GM15510 (cell line): Measurements from ENCODE around the gene CELA2A.

Experiments
- POLR2A ChIP-seq: IDR thresholded peaks from 3 replicates; pipeline ENCODE4 v1.6.1; 2011; ENCODE audit warnings: borderline replicate concordance; ENCODE audit not compliant: insufficient read length; ENCODE audit errors: extremely low read depth

Gene CELA2A

DNA sequence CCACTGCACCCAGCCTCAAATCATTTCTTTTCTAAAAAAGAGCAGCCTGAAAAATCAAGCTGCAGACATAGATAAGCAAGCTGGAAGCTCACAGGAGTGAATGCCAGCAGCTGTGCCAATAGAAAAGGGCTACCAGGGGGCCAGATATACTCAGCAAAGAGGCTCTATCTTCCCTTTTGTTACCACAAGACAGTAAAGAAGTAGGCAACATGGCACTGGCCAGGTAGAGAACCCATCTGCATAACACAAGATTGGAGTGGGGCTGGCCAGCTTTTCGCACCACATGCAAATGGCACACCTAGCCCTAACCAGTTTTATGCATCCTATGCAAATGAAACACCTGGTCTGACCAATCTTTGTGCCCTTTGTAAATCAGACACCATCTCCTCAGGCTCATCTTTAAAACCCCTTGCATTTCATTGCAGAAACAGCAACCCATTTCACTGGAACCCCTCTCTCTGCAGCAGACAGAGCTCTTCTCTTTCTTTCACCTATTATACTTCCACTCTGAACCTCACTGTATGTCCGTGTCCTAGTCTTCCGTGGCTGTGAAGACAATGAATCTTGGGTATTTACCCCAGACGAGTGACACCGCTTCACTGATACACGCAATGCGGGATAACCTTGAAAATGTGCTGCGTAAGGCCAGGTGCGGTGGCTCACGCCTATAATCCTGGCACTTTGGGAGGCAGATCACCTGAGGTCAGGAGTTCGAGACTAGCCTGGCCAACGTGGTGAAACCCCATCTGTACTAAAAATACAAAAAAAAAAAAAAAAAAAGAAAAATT, 52.4 kb downstream of the CELA2A start:
- no peak for TF ChIP-seq POLR2A

- no peak for TF ChIP-seq POLR2A
These were observed 53.1 kb downstream of the CELA2A start for GRCh38 chr1:15509586-15509985.

- TF ChIP-seq POLR2A = no peak
These were observed 54.3 kb downstream of the CELA2A start for GRCh38 chr1:15510611-15511405.

GRCh38 chr1:15513192-15513591, 56.7 kb downstream of the CELA2A start:
- no peak for TF ChIP-seq POLR2A

- TF ChIP-seq POLR2A = no peak
These were observed 57.4 kb downstream of the CELA2A start for GRCh38 chr1:15513919-15514318.

- TF ChIP-seq POLR2A = no peak
These were observed 58.6 kb downstream of the CELA2A start for GRCh38 chr1:15515022-15515663.

GRCh38 chr1:15519625-15520024, 63.1 kb downstream of the CELA2A start:
- no peak for TF ChIP-seq POLR2A
